Esophagus muscularis mucosa (tissue), 4 donors: ENCODE measurements around the gene RAB11FIP3. TPM values are rescaled to one million over a fixed set of nuclear protein-coding genes. Genes with fewer than 3 reads are reported as not detected.

Experiments used
- DNase-seq: peaks from one replicate; pipeline ENCODE4 v3.0.0-alpha.2; 2017; ENCODE audit errors: extremely low spot score
- H3K27ac ChIP-seq, 4 donors: fragments of 200-600 bp; sonication (generic); replicated peaks in 1 of 4; 1 replicate in 3 of 4; 2 replicates in 1 of 4; pipeline ENCODE4 v1.5.1; 2016 to 2019; ENCODE audit warnings: mild to moderate bottlenecking in 1 of 4
- H3K27me3 ChIP-seq, 4 donors: fragments of 200-600 bp; sonication (generic); one replicate each; pipeline versions ENCODE4 v1.5.1 to v1.6.0; 2016 to 2019
- H3K36me3 ChIP-seq, 4 donors: fragments of 200-600 bp; sonication (generic); one replicate each; pipeline ENCODE4 v1.5.1; 2016 to 2019
- H3K4me1 ChIP-seq, 4 donors: fragments of 200-600 bp; sonication (generic); one replicate each; pipeline ENCODE4 v1.5.1; 2016 to 2019
- H3K4me3 ChIP-seq, 4 donors: fragments of 200-600 bp; sonication (generic); 1 replicate in 2 of 4; 2 replicates in 2 of 4; pipeline ENCODE4 v1.5.1; 2016 to 2019; ENCODE audit warnings: mild to moderate bottlenecking in 4 of 4, moderate library complexity in 1 of 4
- H3K9me3 ChIP-seq, 4 donors: fragments of 200-600 bp; sonication (generic); 1 replicate in 3 of 4; 2 replicates in 1 of 4; pipeline ENCODE4 v1.5.1; 2016 to 2019
- EP300 ChIP-seq: sonication (generic); formaldehyde crosslinking; IDR thresholded peaks from one replicate; pipeline ENCODE4 v1.6.1; 2017; ENCODE audit warnings: antibody characterized with exemption
- POLR2A ChIP-seq: fragments of 450-650 bp; IDR thresholded peaks from one replicate; pipeline ENCODE4 v1.6.1; 2017; ENCODE audit warnings: antibody characterized with exemption, moderate library complexity, mild to moderate bottlenecking, low read depth
- POLR2AphosphoS5 ChIP-seq, 2 donors: sonication (generic); formaldehyde crosslinking; IDR thresholded peaks; one replicate each; pipeline ENCODE4 v1.6.1; 2017; ENCODE audit warnings: antibody characterized with exemption in 2 of 2
- WGBS: methylation state at CpG from one replicate; pipeline ENCODE4 v1.1.5; 2018; 5-methylcytosine and 5-hydroxymethylcytosine counted together
- intact Hi-C: fragments of 100-400 bp; cut with DNase I; formaldehyde crosslinking; loops from one replicate; pipeline ENCODE4 v1.15.1; 2023
- total RNA-seq, 4 donors: library from RNA; depleted of rRNA; stranded (reverse); fragments of >200 nt; gene quantifications; one replicate each; pipeline versions ENCODE4 v1.1.0 to v1.2.1, GENCODE V29; 2016
- TF ChIP-seq, protein P1 (sequence below), 3 experiments: fragments of 200-600 bp in 2 of 3; fragments of 450-650 bp in 1 of 3; sonication (generic) in 2 of 3; IDR thresholded peaks; one replicate each; pipeline ENCODE4 v1.5.1; 2017 to 2019; ENCODE audit warnings: antibody characterized with exemption in 3 of 3, mild to moderate bottlenecking in 2 of 3, moderate library complexity in 1 of 3

RAB11FIP3 gene
- total RNA-seq, 4 donors from 2014 or later: 50.3 to 77.9 (median 58.8) TPM

DNA sequence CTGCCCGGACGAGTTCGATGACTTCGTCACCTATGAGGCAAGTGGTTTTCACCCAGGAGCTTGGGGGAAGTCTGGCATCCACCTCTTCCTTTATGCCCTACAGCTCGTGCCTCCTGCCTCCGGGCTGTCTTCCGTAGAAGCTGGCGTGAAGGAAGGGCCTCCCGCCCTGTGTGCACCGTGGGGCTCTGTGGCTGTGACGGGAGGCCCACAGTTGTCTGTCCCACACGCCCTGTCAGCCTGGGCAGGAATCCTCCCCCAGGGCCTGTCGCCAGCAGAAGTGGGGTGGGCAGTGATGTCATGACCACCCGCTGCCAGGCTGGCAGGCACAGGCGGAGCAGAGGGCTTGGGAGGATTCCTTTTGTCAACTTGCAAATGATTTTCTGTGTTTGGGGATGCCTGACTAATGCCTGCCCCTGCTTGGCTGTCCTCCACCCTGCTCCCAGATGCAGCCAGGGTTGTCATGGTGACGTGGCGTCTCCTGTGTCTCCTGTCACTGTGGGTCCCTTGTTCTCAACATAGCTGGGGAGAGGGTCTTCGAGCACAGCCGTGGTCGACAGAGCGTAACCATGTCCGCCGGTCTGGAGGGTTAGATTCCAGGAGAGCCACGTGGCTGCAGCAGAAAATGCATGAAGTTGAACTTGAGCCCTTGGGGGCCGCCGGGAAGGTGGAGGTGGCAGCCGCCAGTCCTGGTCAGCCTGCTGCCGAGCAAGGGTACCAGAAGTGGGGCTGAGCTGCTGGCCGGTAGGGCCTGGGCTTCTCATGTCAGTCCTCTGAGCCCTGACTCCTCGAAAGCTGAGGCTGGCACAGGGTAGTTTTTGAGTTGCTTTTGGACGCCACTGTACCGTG lies 46.1 kb downstream of the RAB11FIP3 start:
- Histone ChIP-seq H3K9me3 (no peaks in the 10 kb centered on the region), H3K36me3 (peaks cover 5 to 40% (median 24%) of the 10 kb centered on the region in 4 donors), H3K4me1 (peaks cover 0 to 36% (median 27%) of the 10 kb centered on the region in 4 donors), H3K4me3 (no peak overlapping the region), H3K27ac (peak overlapping the region; percentile 33 to 63 (median 50)), H3K27me3 (no peaks in the 10 kb centered on the region)
- no peak for DNase-seq
- TF ChIP-seq, protein P1, sequence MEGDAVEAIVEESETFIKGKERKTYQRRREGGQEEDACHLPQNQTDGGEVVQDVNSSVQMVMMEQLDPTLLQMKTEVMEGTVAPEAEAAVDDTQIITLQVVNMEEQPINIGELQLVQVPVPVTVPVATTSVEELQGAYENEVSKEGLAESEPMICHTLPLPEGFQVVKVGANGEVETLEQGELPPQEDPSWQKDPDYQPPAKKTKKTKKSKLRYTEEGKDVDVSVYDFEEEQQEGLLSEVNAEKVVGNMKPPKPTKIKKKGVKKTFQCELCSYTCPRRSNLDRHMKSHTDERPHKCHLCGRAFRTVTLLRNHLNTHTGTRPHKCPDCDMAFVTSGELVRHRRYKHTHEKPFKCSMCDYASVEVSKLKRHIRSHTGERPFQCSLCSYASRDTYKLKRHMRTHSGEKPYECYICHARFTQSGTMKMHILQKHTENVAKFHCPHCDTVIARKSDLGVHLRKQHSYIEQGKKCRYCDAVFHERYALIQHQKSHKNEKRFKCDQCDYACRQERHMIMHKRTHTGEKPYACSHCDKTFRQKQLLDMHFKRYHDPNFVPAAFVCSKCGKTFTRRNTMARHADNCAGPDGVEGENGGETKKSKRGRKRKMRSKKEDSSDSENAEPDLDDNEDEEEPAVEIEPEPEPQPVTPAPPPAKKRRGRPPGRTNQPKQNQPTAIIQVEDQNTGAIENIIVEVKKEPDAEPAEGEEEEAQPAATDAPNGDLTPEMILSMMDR (IDR thresholded peaks at IDR 0.05): no peak
- TF ChIP-seq POLR2AphosphoS5 (IDR thresholded peaks at IDR 0.05): peak in 1 of 2 donors; percentile 48
- no peak for TF ChIP-seq POLR2A
- intact Hi-C loops: no loop called here
- 63% methylated on average over 19 of the region's 32 CpGs for WGBS

DNA sequence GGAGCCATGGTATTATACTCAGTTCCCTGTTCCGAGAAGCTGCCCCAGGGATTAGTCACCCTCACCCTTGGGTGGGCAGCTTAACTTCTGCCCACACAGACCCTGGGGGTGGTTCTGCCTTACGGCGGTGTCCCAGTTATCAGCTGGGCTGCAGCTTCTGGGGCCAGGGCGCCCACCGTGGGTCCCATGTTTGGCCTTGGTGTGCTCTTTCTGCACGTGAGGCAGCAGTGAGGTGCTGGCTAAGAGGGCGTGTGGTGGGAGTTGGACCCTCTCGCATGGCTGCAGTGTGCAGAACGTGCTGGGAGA lies 46.7 kb downstream of the RAB11FIP3 start:
- DNase-seq: no peak
- WGBS: 100% methylated on average over 3 of the region's 9 CpGs
- intact Hi-C loops: no loop called here
- Histone ChIP-seq H3K4me1 (peaks cover 0 to 33% (median 24%) of the 10 kb centered on the region in 4 donors), H3K27ac (peak overlapping the region; percentile 33 to 63 (median 50)), H3K4me3 (no peak overlapping the region), H3K36me3 (peaks cover 5 to 41% (median 24%) of the 10 kb centered on the region in 4 donors), H3K27me3 (no peaks in the 10 kb centered on the region), H3K9me3 (no peaks in the 10 kb centered on the region)
- TF ChIP-seq, protein P1 (IDR thresholded peaks at IDR 0.05): no peak
- TF ChIP-seq POLR2AphosphoS5 (IDR thresholded peaks at IDR 0.05) (no peak), POLR2A (no peak), EP300 (no peak)

DNA sequence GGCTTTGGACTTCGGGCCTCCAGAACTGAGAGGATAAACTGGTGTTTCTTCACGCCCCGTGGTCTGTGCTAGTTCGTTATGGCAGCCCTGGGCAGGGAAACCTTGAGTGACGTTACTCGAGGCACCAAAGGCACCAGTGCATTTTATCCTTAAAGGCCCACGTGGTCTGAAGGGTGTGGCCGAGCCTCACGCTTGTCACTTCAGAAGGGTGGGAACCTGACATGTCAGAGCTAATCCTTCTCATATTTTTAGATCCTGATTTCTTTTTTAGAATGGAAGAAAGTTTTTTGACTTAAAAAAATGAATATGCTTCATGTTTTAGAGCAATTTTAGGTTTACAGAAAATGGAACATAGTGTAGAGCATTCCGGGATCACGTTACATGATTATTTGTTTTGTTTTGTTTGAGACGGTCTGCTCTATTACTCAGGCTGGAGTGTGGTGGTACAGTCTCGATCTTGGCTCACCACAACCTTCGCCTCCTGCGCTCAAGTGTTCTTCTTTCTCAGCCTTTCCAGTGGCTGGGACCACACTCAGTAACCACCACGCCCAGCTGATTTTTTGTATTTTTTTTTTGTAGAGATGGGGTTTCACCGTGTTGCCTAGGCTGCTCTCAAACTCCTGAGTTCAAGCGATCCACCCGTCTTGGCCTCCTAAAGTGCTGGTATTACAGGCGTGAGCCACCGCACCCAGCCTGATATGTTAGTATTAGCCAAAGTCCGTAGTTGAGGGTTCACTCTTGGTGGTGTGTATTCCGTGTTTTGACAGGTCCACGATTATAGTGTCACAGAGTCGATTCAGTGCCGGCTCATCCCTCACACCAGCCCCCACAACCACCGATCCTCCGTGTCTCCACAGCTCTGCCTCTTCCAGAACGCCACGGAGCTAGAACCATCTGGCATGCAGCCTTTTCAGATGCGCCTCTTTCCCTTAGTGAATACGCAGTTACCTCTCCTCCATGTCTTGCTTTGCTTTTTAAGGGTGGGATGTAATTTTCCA lies 47.9 kb downstream of the RAB11FIP3 start:
- no peak overlapping the region for H3K27ac ChIP-seq
- TF ChIP-seq POLR2AphosphoS5 (IDR thresholded peaks at IDR 0.05) (no peak), EP300 (no peak), POLR2A (no peak)
- TF ChIP-seq, protein P1 (IDR thresholded peaks at IDR 0.05): no peak
- intact Hi-C loops: no loop called here
- H3K36me3 ChIP-seq: peaks cover 5 to 53% (median 24%) of the 10 kb centered on the region in 4 donors
- H3K4me1 ChIP-seq: peaks cover 0 to 37% (median 22%) of the 10 kb centered on the region in 4 donors
- no peak overlapping the region for H3K4me3 ChIP-seq
- H3K27me3 ChIP-seq: no peaks in the 10 kb centered on the region
- DNase-seq: no peak
- 94% methylated on average over 32 of the region's 32 CpGs for WGBS
- no peaks in the 10 kb centered on the region for H3K9me3 ChIP-seq

DNA sequence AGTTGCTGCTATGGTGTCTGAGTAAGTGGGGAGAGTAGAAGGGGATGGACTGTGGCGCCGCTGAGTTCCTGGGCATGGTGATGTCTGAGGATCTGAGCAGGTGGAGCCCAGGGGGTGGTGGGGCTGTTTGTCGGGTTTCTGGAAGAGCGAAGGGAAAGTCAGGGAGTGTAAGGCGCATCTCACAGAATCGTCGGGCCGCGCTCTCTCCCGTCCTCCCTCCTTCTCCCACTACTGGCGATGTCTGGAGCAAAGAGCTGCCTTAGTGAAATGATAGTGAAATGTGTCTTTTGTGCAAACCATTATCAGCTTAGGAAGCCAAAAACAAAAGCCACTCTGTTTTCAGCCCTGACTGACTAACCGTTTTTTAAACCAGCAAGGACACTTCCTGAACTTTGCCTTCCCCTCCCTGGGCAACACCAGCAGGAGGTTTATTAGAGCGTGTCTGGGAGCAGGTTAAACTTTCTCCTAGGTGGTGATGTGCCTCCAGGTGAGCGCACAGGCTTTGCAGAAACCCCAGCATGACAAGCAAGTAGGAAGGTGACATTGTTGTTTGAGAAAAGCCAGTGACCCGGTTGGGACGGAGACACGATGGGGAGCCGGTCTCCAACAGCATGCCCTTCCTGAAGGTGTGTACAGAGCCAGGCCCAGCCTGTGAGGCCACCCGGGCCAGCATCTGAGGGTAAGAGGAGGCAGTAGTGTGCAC lies 49.1 kb downstream of the RAB11FIP3 start:
- Histone ChIP-seq H3K9me3 (no peaks in the 10 kb centered on the region), H3K27ac (no peak overlapping the region), H3K27me3 (no peaks in the 10 kb centered on the region), H3K4me1 (peaks cover 0 to 37% (median 22%) of the 10 kb centered on the region in 4 donors), H3K36me3 (peaks cover 5 to 53% (median 24%) of the 10 kb centered on the region in 4 donors), H3K4me3 (no peak overlapping the region)
- WGBS: 90% methylated on average over 19 of the region's 19 CpGs
- DNase-seq: no peak
- intact Hi-C loops: no loop called here
- TF ChIP-seq, protein P1 (IDR thresholded peaks at IDR 0.05): no peak
- TF ChIP-seq POLR2AphosphoS5 (IDR thresholded peaks at IDR 0.05): no peak
- TF ChIP-seq POLR2A: no peak
- no peak for TF ChIP-seq EP300
